BE2C (cell line): Measurements from ENCODE around the gene S100A5.
"Not testable (repeated sequence)": the region's sequence is repeated elsewhere in the genome, so short reads cannot be mapped to it uniquely, and the experiment has no call there.

Experiments used
- DNase-seq: peaks from one replicate; pipeline ENCODE4 v3.0.0-alpha.2; 2020
- H3K27me3 ChIP-seq: fragments of 250-450 bp; sonication (Bioruptor Pico); 2 replicates; pipeline ENCODE4 v1.5.1; 2020; ENCODE audit warnings: mild to moderate bottlenecking
- H3K36me3 ChIP-seq: fragments of 250-450 bp; sonication (Bioruptor Pico); 2 replicates; pipeline ENCODE4 v1.5.1; 2020; ENCODE audit warnings: mild to moderate bottlenecking
- H3K4me1 ChIP-seq: fragments of 250-450 bp; sonication (Bioruptor Pico); 2 replicates; pipeline ENCODE4 v1.5.1; 2020
- H3K4me3 ChIP-seq: 2 replicates; pipeline ENCODE4 v1.5.1; 2011; ENCODE audit warnings: low read depth, low read length
- H3K9me3 ChIP-seq: fragments of 250-450 bp; sonication (Bioruptor Pico); 2 replicates; pipeline ENCODE4 v1.5.1; 2020
- TF ChIP-seq, protein P1 (sequence below): IDR thresholded peaks from 2 replicates; pipeline ENCODE4 v1.5.1; 2012; ENCODE audit warnings: mild to moderate bottlenecking, low read depth, low read length

The S100A5 gene

DNA sequence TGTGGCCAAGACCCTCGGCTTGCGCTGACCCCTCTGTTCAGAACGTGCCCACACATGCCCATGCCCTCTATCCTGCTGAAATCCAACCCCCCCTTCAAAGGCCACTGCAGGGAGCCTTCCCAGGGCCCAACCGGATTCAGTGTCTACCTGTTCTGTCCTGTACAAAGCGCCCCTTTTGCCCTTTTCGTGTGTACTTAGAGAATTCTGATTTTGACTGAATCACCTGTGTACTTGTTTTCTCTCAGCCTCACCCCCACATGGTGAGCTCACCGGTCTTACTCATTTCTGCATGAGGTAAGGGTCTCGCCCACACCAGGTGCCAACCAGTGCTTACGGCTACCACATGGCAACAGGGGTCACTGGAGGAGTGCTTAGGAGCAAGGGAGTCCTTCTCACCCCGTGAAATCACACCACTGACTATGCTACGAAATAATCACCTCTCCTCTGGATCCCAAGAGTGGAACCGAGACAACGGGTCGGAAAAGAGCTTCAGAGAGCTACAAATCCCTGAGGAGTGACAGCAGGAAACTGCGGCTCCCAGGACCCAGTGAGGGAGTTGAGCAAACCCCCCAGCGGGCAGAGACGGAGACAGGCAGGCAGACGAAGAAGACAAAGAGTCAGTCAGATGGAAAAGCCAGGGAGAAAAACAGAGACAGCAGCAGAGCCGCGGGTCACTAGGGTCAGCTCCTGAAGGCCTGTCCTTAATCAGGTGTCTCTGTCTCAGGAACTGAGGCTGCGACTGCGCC, 27.1 kb upstream of the S100A5 start:
- H3K4me3 ChIP-seq = peak overlapping the region; percentile 51
- TF ChIP-seq, protein P1, sequence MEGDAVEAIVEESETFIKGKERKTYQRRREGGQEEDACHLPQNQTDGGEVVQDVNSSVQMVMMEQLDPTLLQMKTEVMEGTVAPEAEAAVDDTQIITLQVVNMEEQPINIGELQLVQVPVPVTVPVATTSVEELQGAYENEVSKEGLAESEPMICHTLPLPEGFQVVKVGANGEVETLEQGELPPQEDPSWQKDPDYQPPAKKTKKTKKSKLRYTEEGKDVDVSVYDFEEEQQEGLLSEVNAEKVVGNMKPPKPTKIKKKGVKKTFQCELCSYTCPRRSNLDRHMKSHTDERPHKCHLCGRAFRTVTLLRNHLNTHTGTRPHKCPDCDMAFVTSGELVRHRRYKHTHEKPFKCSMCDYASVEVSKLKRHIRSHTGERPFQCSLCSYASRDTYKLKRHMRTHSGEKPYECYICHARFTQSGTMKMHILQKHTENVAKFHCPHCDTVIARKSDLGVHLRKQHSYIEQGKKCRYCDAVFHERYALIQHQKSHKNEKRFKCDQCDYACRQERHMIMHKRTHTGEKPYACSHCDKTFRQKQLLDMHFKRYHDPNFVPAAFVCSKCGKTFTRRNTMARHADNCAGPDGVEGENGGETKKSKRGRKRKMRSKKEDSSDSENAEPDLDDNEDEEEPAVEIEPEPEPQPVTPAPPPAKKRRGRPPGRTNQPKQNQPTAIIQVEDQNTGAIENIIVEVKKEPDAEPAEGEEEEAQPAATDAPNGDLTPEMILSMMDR = no peak
- peak; percentile 62 for DNase-seq
- no peaks in the 10 kb centered on the region for H3K36me3 ChIP-seq
- peaks cover 34% of the 10 kb centered on the region for H3K4me1 ChIP-seq
- no peaks in the 10 kb centered on the region for H3K9me3 ChIP-seq
- no peaks in the 10 kb centered on the region for H3K27me3 ChIP-seq

DNA sequence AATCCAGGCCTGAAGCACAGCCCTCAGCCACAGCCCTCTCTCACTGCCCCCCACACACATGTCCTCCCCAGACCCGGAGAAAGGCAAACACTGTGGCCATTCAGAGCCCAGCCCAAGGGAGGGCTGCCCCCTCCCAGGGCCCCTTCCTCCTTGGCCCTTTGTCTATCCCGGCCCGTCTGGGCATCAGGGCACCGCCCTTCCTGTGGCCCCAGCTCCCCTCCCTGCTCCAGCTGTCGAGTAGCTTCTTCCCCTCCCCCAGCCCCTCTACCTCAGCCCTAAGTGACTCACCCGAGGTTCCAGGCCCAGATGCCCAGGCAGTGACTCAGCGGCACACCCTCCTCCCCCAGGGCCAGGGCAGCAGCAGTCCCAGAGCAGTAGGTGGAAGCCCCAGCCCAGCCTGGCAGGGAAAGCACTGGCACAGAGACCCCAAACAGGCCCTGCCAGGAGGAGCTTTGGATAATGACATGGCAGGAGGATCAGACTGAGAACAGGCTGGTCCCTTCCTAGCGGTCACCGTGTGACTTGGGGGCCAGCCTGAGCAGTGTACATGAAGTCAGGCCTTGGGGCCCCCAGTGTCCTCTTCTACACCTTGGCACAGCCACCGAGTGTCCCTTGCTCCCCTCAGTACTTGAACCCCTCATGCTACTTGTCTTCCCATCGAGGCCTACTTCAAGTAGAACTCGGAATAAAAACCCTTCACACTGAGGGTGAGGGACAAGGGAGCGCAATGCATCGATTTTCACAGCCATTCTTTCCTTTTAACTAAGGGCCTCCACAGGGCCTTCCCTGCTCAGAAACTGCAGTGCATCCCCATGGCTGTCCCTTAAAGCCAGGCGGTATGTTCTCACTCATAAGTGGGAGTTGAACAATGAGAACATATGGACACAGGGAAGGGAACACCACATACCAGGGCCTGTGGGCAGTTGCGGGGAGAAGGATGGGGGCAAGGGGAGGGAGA, 26.0 kb upstream of the S100A5 start:
- DNase-seq = peak; percentile 98
- H3K9me3 ChIP-seq = no peaks in the 10 kb centered on the region
- H3K36me3 ChIP-seq = no peaks in the 10 kb centered on the region
- H3K4me3 ChIP-seq = no peak overlapping the region
- peaks cover 34% of the 10 kb centered on the region for H3K4me1 ChIP-seq
- TF ChIP-seq, protein P1 = no peak
- no peaks in the 10 kb centered on the region for H3K27me3 ChIP-seq

DNA sequence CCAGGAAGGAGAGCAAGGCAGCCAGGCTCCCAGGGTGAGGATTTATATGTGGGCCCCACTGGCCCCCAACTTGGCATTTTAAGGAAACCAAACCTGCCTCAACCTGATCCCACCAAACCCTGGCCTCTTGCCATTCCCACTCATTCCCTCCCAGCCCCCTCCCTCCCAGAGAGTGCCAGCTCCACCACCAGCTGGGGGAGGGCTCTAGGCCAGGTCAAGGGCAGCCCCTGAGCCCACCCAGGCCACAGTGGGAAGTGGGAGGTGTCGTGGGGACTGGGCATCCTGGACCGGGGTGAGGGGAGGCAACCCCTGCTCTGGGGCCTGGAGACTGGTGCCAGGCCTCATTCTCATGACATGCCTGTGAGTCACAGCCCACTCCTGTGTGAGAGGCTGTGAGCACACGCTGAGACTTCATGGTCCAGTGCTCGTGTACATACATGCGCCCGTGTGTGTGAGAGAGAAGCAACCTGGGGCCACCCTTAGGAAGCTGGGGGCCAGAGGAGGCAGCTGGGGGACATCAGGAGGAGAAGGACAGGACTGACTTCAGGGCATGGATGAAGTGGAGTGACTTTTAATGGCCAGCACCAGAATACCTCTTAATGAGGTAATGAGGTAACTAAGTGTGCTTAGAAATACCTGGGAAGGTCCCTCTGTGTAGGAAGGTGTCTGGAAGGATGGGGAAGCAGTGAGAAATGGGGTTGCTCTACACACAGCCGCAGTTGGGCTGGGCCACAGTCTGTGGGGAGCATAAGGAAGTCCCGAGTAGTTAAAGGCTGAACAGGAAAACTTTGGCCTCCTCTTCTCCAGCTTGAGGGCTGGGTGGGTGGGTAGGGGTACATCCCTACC, 25.0 kb upstream of the S100A5 start, which contains the start of gene S100A2:
Gene S100A2 (minus strand): TSS at position 316 of the 846 bp plus-strand sequence. CDS start 1,967 bp downstream, outside the sequence.
- H3K9me3 ChIP-seq = no peaks in the 10 kb centered on the region
- TF ChIP-seq, protein P1 = no peak
- no peaks in the 10 kb centered on the region for H3K27me3 ChIP-seq
- DNase-seq = peak; percentile 79
- H3K4me1 ChIP-seq = peaks cover 34% of the 10 kb centered on the region
- H3K4me3 ChIP-seq = no peak within 1 kb of the TSS
- H3K36me3 ChIP-seq = no peaks in the 10 kb centered on the region

DNA sequence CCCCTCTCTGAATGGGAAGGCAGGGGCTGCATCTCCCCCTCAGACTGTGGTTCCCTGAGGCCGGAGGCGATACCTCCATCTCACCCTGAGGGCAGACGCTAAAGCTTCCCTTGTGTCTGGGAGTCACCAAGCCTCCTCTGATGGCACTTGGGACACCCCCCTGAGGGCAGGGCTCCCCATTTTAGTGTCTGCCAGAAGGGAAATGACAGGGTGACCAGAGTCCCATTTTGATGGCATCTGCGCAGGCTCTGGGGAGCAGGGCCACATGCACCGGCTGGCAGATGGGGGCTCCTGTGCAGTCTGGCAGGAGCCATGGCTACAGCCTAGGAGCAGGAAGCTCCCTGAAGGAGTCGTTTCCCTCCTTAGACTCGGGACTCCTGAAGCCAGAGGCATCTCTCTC, 23.3 kb upstream of the S100A5 start:
- Histone ChIP-seq H3K4me1 (peaks cover 31% of the 10 kb centered on the region), H3K9me3 (no peaks in the 10 kb centered on the region), H3K4me3 (no peak overlapping the region), H3K27me3 (no peaks in the 10 kb centered on the region), H3K36me3 (no peaks in the 10 kb centered on the region)
- TF ChIP-seq, protein P1 = no peak
- DNase-seq = no peak

DNA sequence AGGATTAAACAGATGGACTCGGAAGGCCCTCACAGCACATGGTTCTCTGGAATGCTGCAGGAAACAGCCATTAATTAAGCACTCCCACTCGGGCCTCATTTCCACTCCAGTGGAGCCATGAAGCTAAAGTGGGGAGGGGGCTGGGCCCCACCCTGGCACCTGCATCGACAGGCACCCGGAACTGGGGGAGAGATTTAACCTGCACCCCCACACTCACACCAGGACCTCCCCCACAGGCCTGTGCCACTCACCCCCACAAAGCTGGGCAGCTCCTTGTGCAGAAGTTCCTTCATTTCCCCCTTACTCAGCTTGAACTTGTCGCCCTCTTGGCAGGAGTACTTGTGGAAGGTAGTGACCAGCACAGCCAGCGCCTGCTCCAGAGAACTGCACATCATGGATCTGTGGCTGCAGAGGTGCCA, 22.8 kb upstream of the S100A5 start:
- TF ChIP-seq, protein P1 = no peak
- Histone ChIP-seq H3K4me3 (no peak overlapping the region), H3K36me3 (no peaks in the 10 kb centered on the region), H3K4me1 (peaks cover 27% of the 10 kb centered on the region), H3K9me3 (no peaks in the 10 kb centered on the region), H3K27me3 (no peaks in the 10 kb centered on the region)
- no peak for DNase-seq

DNA sequence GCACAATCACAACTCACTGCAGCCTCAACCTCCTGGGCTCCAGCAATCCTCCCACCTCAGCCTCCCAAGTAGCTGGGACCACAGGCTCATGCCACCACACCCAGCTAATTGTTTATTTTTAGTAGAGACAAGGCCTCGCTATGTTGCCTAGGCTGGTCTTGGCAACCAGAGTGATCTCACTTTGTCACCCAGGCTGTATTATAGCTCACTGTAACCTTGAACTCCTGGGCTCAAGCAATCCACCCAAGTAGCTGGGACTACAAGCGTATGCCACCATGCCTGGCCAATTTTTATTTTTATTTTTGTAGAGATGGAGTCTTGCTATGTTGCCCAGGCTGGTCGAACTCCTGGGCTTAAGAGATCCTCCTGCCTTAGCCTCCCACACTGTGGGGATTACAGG, 21.3 kb upstream of the S100A5 start:
- H3K4me3 ChIP-seq = not testable (repeated sequence)
- peaks cover 13% of the 10 kb centered on the region for H3K4me1 ChIP-seq

More for the DNA sequence above, 21.3 kb upstream of the S100A5 start:
- DNase-seq, H3K27me3 ChIP-seq, H3K36me3 ChIP-seq, H3K9me3 ChIP-seq: not testable (repeated sequence)
